ENCODE results near the gene OPA3. TPM values are rescaled to one million over a fixed set of nuclear protein-coding genes. Genes with fewer than 3 reads are reported as not detected.

OPA3 gene
- total and polyA plus RNA-seq, 12 donors: 10.2 to 27.9 (median 23.5) TPM

DNA sequence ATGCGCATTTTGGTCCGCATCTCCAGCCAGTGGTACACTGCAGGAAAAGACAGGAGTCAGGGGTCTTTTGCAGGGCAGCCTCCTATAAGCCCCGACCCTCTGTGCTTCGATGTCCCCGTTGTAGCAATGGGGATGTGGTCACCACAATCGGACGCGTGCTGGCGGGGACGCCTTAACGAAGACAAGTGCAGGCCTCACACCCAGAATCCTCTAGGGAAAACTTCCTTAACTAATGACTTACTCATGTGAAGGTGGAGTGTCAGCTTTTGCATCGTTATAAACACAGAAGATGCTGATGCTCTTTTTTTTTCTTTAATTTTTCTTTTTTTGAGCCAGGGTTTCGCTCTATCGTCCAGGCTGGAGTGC lies 55.2 kb downstream of the OPA3 start:
- Histone ChIP-seq H3K27ac (peak overlapping the region in 1 of 10 donors; percentile 6), H3K36me3 (peaks cover 0 to 37% (median 12%) of the 10 kb centered on the region in 9 donors), H3K4me1 (peaks cover 6 to 39% (median 17%) of the 10 kb centered on the region in 9 donors), H3K4me3 (peak overlapping the region in 5 of 10 donors; percentile 13 to 38 (median 36)), H3K27me3 (peaks cover 0 to 7% (median 0%) of the 10 kb centered on the region in 7 donors), H3K9me3 (peaks cover 0 to 9% (median 0%) of the 10 kb centered on the region in 11 donors)
- ATAC-seq: no peak
- DNase-seq: no peak
- WGBS, 2 donors: 27 to 32% methylated on average over 14 of the region's 14 CpGs
- intact Hi-C loops (cut with DNase I): loop anchor here in 2 of 10 donors (5.0 kb wide), 2 partner anchors 33 to 38 kb away; no protein-coding TSS in a partner anchor
- TF ChIP-seq, protein P1, sequence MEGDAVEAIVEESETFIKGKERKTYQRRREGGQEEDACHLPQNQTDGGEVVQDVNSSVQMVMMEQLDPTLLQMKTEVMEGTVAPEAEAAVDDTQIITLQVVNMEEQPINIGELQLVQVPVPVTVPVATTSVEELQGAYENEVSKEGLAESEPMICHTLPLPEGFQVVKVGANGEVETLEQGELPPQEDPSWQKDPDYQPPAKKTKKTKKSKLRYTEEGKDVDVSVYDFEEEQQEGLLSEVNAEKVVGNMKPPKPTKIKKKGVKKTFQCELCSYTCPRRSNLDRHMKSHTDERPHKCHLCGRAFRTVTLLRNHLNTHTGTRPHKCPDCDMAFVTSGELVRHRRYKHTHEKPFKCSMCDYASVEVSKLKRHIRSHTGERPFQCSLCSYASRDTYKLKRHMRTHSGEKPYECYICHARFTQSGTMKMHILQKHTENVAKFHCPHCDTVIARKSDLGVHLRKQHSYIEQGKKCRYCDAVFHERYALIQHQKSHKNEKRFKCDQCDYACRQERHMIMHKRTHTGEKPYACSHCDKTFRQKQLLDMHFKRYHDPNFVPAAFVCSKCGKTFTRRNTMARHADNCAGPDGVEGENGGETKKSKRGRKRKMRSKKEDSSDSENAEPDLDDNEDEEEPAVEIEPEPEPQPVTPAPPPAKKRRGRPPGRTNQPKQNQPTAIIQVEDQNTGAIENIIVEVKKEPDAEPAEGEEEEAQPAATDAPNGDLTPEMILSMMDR (IDR thresholded peaks at IDR 0.05): no peak

DNA sequence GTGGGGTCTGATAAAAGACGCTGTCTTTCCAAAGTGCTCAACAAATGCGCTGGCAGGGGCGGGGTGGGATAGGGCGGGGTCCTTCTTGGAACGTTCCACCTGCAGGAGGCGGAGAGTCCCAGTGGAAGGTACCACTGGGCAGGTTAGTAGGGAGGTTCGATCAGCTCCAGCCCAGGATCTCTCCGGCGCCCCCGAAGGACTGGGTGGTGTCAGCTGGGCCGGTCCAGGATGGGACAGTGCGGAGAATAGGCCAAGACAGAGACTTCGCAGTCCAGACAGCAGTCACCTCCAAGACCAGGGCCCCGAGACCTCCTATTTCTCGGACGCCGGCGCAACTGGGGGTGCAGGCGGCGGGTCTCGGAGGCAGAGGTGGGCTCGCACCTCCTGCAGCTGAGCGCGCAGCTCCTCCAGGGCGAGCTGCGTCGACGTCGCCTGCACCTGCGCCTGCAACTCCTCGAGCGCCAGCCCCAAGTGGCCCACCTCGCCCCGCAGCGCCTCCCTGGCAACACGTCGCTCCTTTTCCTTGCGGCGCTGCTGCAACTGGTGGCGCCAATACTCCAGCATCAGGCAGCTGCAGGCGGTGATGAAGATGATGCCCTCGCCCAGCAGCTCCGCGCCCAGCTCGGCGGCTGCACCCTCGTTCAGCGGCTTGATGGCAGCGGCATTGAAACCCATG lies 55.7 kb downstream of the OPA3 start:
- peaks cover 0 to 9% (median 0%) of the 10 kb centered on the region in 11 donors for H3K9me3 ChIP-seq
- DNase-seq: no peak
- peaks cover 6 to 43% (median 21%) of the 10 kb centered on the region in 9 donors for H3K4me1 ChIP-seq
- H3K36me3 ChIP-seq: peaks cover 0 to 42% (median 14%) of the 10 kb centered on the region in 9 donors
- peak overlapping the region in 8 of 10 donors; percentile 13 to 38 (median 25) for H3K4me3 ChIP-seq
- intact Hi-C loops (cut with DNase I): loop anchor here in 2 of 10 donors (5.0 kb wide), 2 partner anchors 33 to 38 kb away; no protein-coding TSS in a partner anchor
- 8 to 10% methylated on average over 49 of the region's 49 CpGs for WGBS, 2 donors
- H3K27ac ChIP-seq: peak overlapping the region in 2 of 10 donors; percentile 6 to 60
- peak in 5 of 8 donors; percentile 6 to 43 (median 24) for ATAC-seq
- peaks cover 0 to 7% (median 0%) of the 10 kb centered on the region in 7 donors for H3K27me3 ChIP-seq
- TF ChIP-seq, protein P1 (IDR thresholded peaks at IDR 0.05): peak in 2 of 9 donors; percentile 17 to 23

DNA sequence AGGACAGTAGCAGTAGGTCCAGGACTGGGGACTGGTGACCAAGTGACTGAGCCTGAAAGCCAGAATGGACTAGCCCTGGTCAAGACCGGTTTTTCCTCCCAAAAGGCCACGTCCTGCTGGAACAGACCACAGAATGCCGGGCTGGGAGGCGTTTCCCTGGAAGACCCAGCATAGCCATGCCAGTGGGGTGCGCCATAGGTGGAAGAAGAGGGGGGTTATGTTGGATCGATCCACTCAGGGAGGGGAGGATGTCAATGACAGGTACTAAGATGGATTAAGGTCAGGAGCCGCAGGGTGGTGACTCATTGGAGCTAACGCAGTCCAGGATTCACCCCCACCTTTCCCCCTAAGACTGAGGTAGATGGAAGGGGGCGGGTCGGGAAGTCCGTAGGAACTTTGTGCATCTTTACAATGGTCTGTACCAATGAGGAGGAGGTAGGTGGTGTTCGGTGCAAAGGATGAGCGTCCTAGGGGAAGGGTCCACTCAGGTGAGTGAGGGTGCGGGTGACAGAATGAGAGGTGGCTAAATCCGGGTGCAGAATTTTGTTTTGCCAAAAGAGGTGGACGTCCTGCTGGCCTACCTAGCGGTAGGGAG lies 56.4 kb downstream of the OPA3 start:
- Histone ChIP-seq H3K27ac (peak overlapping the region in 3 of 10 donors; percentile 4 to 60 (median 22)), H3K9me3 (peaks cover 0 to 9% (median 0%) of the 10 kb centered on the region in 11 donors), H3K4me1 (peaks cover 6 to 47% (median 21%) of the 10 kb centered on the region in 9 donors), H3K4me3 (peak overlapping the region in 1 of 10 donors; percentile 21), H3K27me3 (peaks cover 0 to 7% (median 0%) of the 10 kb centered on the region in 7 donors), H3K36me3 (peaks cover 0 to 49% (median 14%) of the 10 kb centered on the region in 9 donors)
- 31 to 39% methylated on average over 17 of the region's 17 CpGs for WGBS, 2 donors
- intact Hi-C loops (cut with DNase I): loop anchor here in 2 of 10 donors (5.0 kb wide), 2 partner anchors 34 to 39 kb away; no protein-coding TSS in a partner anchor
- peak in 3 of 8 donors; percentile 3 to 5 (median 3) for ATAC-seq
- no peak for DNase-seq
- TF ChIP-seq, protein P1 (IDR thresholded peaks at IDR 0.05): no peak

DNA sequence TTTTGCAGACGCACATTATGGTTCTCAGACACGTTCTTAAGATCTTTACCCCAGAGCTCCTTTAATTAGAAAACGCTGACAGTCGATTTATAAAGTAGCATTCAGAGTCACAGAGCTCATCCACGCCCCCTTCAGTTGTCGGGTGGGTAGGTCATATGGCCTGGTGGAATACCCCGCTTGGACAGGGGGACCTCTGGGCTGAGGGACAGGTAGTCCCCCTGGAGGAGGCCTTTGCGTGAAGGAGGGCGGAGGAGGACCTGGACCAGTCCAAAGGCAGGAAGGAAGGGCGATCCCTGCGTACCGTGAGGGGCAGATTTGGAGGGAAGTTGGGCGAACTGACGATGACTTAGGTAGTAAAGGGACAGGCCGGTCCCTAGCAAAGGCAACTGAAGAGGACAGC lies 56.9 kb downstream of the OPA3 start:
- peaks cover 0 to 54% (median 14%) of the 10 kb centered on the region in 9 donors for H3K36me3 ChIP-seq
- 66 to 70% methylated on average over 15 of the region's 15 CpGs for WGBS, 2 donors
- H3K9me3 ChIP-seq: peaks cover 0 to 9% (median 0%) of the 10 kb centered on the region in 11 donors
- intact Hi-C loops (cut with DNase I): loop anchor here in 2 of 10 donors (5.0 kb wide), 2 partner anchors 35 to 40 kb away; no protein-coding TSS in a partner anchor
- peak overlapping the region in 3 of 10 donors; percentile 4 to 60 (median 22) for H3K27ac ChIP-seq
- peaks cover 0 to 7% (median 0%) of the 10 kb centered on the region in 7 donors for H3K27me3 ChIP-seq
- H3K4me3 ChIP-seq: no peak overlapping the region
- TF ChIP-seq, protein P1 (IDR thresholded peaks at IDR 0.05): no peak
- no peak for DNase-seq
- ATAC-seq: peak in 1 of 8 donors; percentile 11
- peaks cover 6 to 50% (median 21%) of the 10 kb centered on the region in 9 donors for H3K4me1 ChIP-seq

Data from heart right ventricle (tissue), 16 donors.